IMR-90 (cell line): ENCODE results near the gene PARD3. TPM values are rescaled to one million over a fixed set of nuclear protein-coding genes. Genes with fewer than 3 reads are reported as not detected.

Experiments used
- ATAC-seq: fragments of 200-7000 bp; cut with Tn5 transposase; 2 replicates; pipeline ENCODE4 v1.9.1; 2020; ENCODE audit warnings: low read depth, mild to moderate bottlenecking, moderate library complexity
- BruUV-seq: library from RNA; stranded (reverse); fragments of 400-500 nt; replicated peaks from 2 replicates; lab custom pipeline; 2021; lab: Mats Ljungman, UMichigan
- CTCF ChIA-PET: fragments of 300-600 bp; formaldehyde crosslinking; extraction: SDS; loops from one replicate; lab custom pipeline; 2021; ENCODE audit warnings: antibody characterized with exemption; lab: Yijun Ruan, JAX
- POLR2A ChIA-PET: fragments of 300-600 bp; sonication (Branson Sonifier 250); formaldehyde crosslinking; loops from one replicate; lab custom pipeline; 2022; ENCODE audit warnings: antibody characterized with exemption; ENCODE audit not compliant: unreplicated experiment; lab: Charles Lee
- DNase-seq: peaks from one replicate; pipeline ENCODE4 v3.0.0; 2013
- H2AFZ ChIP-seq: replicated peaks from 2 replicates; pipeline ENCODE3; 2013; ENCODE audit warnings: low read length, mild to moderate bottlenecking; ENCODE audit not compliant: poor library complexity
- H2AK5ac ChIP-seq: 2 replicates; pipeline ENCODE4 v1.6.1; 2013; ENCODE audit warnings: low read depth, low read length, inconsistent platforms
- H2AK9ac ChIP-seq: replicated peaks from 2 replicates; pipeline ENCODE3; 2013; ENCODE audit warnings: mild to moderate bottlenecking, low read depth, low read length, moderate library complexity; ENCODE audit not compliant: poor library complexity
- H2BK120ac ChIP-seq: 2 replicates; pipeline ENCODE4 v1.6.1; 2013; ENCODE audit warnings: low read depth, low read length, inconsistent platforms
- H2BK15ac ChIP-seq: 3 replicates; pipeline ENCODE4 v1.6.1; 2013; ENCODE audit warnings: low read depth, low read length, inconsistent platforms
- H2BK20ac ChIP-seq: 2 replicates; pipeline ENCODE4 v1.6.1; 2013; ENCODE audit warnings: low read depth, mild to moderate bottlenecking, inconsistent platforms, low read length, moderate library complexity
- H2BK5ac ChIP-seq: 2 replicates; pipeline ENCODE4 v1.6.1; 2013; ENCODE audit warnings: mild to moderate bottlenecking, low read depth, low read length, inconsistent platforms; ENCODE audit not compliant: poor library complexity, severe bottlenecking
- H3K14ac ChIP-seq: replicated peaks from 2 replicates; pipeline ENCODE4 v1.6.1; 2013; ENCODE audit warnings: low read depth, low read length, inconsistent platforms
- H3K18ac ChIP-seq: 2 replicates; pipeline ENCODE4 v1.6.1; 2013; ENCODE audit warnings: low read depth, low read length, control low read depth
- H3K23ac ChIP-seq: 2 replicates; pipeline ENCODE4 v1.6.1; 2013; ENCODE audit warnings: low read depth, low read length, inconsistent platforms
- H3K27ac ChIP-seq: 2 replicates; pipeline ENCODE4 v1.5.1; 2013; ENCODE audit warnings: mild to moderate bottlenecking, control low read depth, low read length; ENCODE audit not compliant: insufficient read depth
- H3K27me3 ChIP-seq: 2 replicates; pipeline ENCODE4 v1.6.1; 2013; ENCODE audit warnings: low read length; ENCODE audit not compliant: control insufficient read depth, insufficient read depth
- H3K36me3 ChIP-seq: 2 replicates; pipeline ENCODE4 v1.6.1; 2013; ENCODE audit warnings: low read length, mixed read lengths; ENCODE audit not compliant: control insufficient read depth, insufficient read depth
- H3K4ac ChIP-seq: 2 replicates; pipeline ENCODE4 v1.6.1; 2013; ENCODE audit warnings: low read depth, low read length, inconsistent platforms
- H3K4me1 ChIP-seq: 2 replicates; pipeline ENCODE4 v1.6.1; 2013; ENCODE audit warnings: low read length, mixed read lengths; ENCODE audit not compliant: control insufficient read depth, insufficient read depth
- H3K4me2 ChIP-seq: 2 replicates; pipeline ENCODE4 v1.6.1; 2013; ENCODE audit warnings: low read depth, mild to moderate bottlenecking, control low read depth, low read length, moderate library complexity
- H3K4me3 ChIP-seq: 2 replicates; pipeline ENCODE4 v1.5.1; 2013; ENCODE audit warnings: low read depth, mild to moderate bottlenecking, control low read depth, low read length, moderate library complexity; ENCODE audit not compliant: insufficient read depth
- H3K56ac ChIP-seq: 2 replicates; pipeline ENCODE4 v1.6.1; 2013; ENCODE audit warnings: low read length, inconsistent platforms; ENCODE audit not compliant: insufficient read depth; ENCODE audit errors: extremely low read depth
- H3K79me1 ChIP-seq, 2 experiments: 2 replicates each; pipeline ENCODE4 v1.6.1; 2013; ENCODE audit warnings: low read length in 2 of 2, inconsistent platforms in 1 of 2, low read depth in 1 of 2
- H3K9ac ChIP-seq: 2 replicates; pipeline ENCODE4 v1.6.1; 2013; ENCODE audit warnings: low read depth, low read length, control low read depth
- H3K9me1 ChIP-seq: 2 replicates; pipeline ENCODE4 v1.6.1; 2013; ENCODE audit warnings: low read length, inconsistent platforms; ENCODE audit not compliant: insufficient read depth
- H3K9me3 ChIP-seq: 2 replicates; pipeline ENCODE4 v1.6.1; 2013; ENCODE audit warnings: low read length; ENCODE audit not compliant: control insufficient read depth, insufficient read depth
- H4K20me1 ChIP-seq: 2 replicates; pipeline ENCODE4 v1.6.1; 2013; ENCODE audit warnings: low read length, inconsistent platforms; ENCODE audit not compliant: insufficient read depth
- H4K5ac ChIP-seq: 2 replicates; pipeline ENCODE4 v1.6.1; 2013; ENCODE audit warnings: mild to moderate bottlenecking, low read depth, low read length, control low read depth
- H4K8ac ChIP-seq, 2 experiments: 2 replicates each; pipeline ENCODE4 v1.6.1; 2013; ENCODE audit warnings: low read depth in 2 of 2, low read length in 2 of 2, control low read depth in 1 of 2, inconsistent platforms in 1 of 2
- H4K91ac ChIP-seq: 2 replicates; pipeline ENCODE4 v1.6.1; 2013; ENCODE audit warnings: low read depth, low read length, inconsistent platforms; ENCODE audit not compliant: insufficient read depth
- BHLHE40 ChIP-seq: fragments of 150-350 bp; IDR thresholded peaks from 2 replicates; pipeline ENCODE4 v1.6.1; 2016; ENCODE audit warnings: mild to moderate bottlenecking, low read depth, low read length
- CTCF ChIP-seq: conservative IDR thresholded peaks from 2 replicates; pipeline ENCODE4 v1.5.1; 2012; ENCODE audit warnings: mild to moderate bottlenecking, low read depth, low read length, improper control_type of control experiment
- WGBS, 2 experiments: methylation state at CpG; one replicate each; pipeline versions ENCODE4 v1.1.5 to v1.1.7; 2013; ENCODE audit warnings: missing lambda C conversion rate in 2 of 2; ENCODE audit not compliant: insufficient read length in 1 of 2; ENCODE audit errors: extremely low coverage in 2 of 2; 5-methylcytosine and 5-hydroxymethylcytosine counted together
- dilution Hi-C: fragments of 300-500 bp; cut with HindIII; formaldehyde crosslinking; loops from one replicate; pipeline ENCODE4 v1.14.3; 2018; ENCODE audit warnings: low sequenced_read_pairs; ENCODE audit not compliant: unreplicated experiment
- in situ Hi-C: fragments of 300-500 bp; cut with MboI; formaldehyde crosslinking; loops from 3 replicates; pipeline ENCODE4 v1.14.3; 2019; ENCODE audit warnings: low sequenced_read_pairs, inconsistent platforms, mixed read lengths
- intact Hi-C: fragments of 100-400 bp; cut with micrococcal nuclease; formaldehyde crosslinking; loops from 2 replicates; pipeline ENCODE4 v1.10.0; 2022
- polyA plus RNA-seq, 3 experiments: library from polyadenylated mRNA; depleted of rRNA; stranded (reverse); fragments of >200 nt; gene quantifications; 2 replicates each; pipeline ENCODE4 v1.2.3, GENCODE V29; 2012; ENCODE audit warnings: low replicate concordance in 1 of 3
- total RNA-seq: library from RNA; depleted of rRNA; stranded (reverse); fragments of >200 nt; gene quantifications from 2 replicates; pipeline ENCODE4 v1.2.3, GENCODE V29; 2012

Gene PARD3
- total and polyA plus RNA-seq, 2 of the 4 experiments (the other 2 are of a cell fraction), result 14.6 to 37.5 TPM

GRCh38 chr10:34438741-34439140 is 376.4 kb downstream of the PARD3 start:
- Histone ChIP-seq H3K4me1 (peaks cover 5% of the 10 kb centered on the region; the same call in 1 of the 2 replicates), H3K27me3 (no peaks in the 10 kb centered on the region), H3K4me3 (no peak overlapping the region), H3K23ac (no peak overlapping the region), H3K18ac (no peak overlapping the region), H2AK9ac (no peak overlapping the region), H4K8ac (no peak overlapping the region), H2AFZ (no peak overlapping the region), H2BK15ac (no peak overlapping the region), H2BK120ac (no peak overlapping the region), H3K9me3 (no peaks in the 10 kb centered on the region), H3K14ac (no peak overlapping the region), H3K4me2 (no peak overlapping the region), H4K91ac (no peak overlapping the region), H3K9me1 (peaks cover 8% of the 10 kb centered on the region), H4K5ac (no peak overlapping the region), H2BK20ac (no peak overlapping the region), H4K20me1 (0 out of 2 replicates have a peak, but pooled peaks cover 4% of the 10 kb centered on the region), H3K56ac (no peak overlapping the region), H2BK5ac (no peak overlapping the region), H2AK5ac (no peak overlapping the region), H3K9ac (no peak overlapping the region), H3K4ac (no peak overlapping the region), H3K27ac (no peak overlapping the region), H3K79me1 (peaks cover 2 to 3% of the 10 kb centered on the region in 2 experiments; a peak in 1 of 4 replicates), H3K36me3 (no peaks in the 10 kb centered on the region)
- ChIA-PET POLR2A (no interaction called here), CTCF (interaction anchor here (0.5 kb wide), 1 partner anchor 8 kb away, joined by 3 read pairs; no protein-coding TSS in a partner anchor)
- intact Hi-C loops (no loop called here), dilution Hi-C loops (no loop called here), in situ Hi-C loops (no loop called here)
- DNase-seq (no peak), ATAC-seq (no peak)
- no TSS peak for BruUV-seq
- TF ChIP-seq CTCF, result no peak
- no peak for TF ChIP-seq BHLHE40
- 85% methylated on average over 4 of the region's 4 CpGs; no CpG with 5 or more reads in 1 of the 2 experiments for WGBS, 2 experiments
